DND-41 (cell line): ENCODE measurements around the gene C1orf198.

Experiments
- ATAC-seq: fragments of 200-7000 bp; cut with Tn5 transposase; 3 replicates; pipeline ENCODE4 v1.9.1; 2021; ENCODE audit warnings: low read depth; ENCODE audit not compliant: insufficient read depth
- DNase-seq: peaks from one replicate; pipeline ENCODE4 v3.0.0-alpha.2; 2020
- H2AFZ ChIP-seq: 2 replicates; pipeline ENCODE4 v1.6.0; 2012; ENCODE audit warnings: low read depth, low read length
- H3K27ac ChIP-seq: 2 replicates; pipeline ENCODE4 v1.5.1; 2012; ENCODE audit warnings: low read length, inconsistent platforms
- H3K27me3 ChIP-seq: fragments of 200-600 bp; sonication (generic); 2 replicates; pipeline ENCODE4 v1.6.0; 2012; ENCODE audit warnings: low read length, mild to moderate bottlenecking, inconsistent platforms; ENCODE audit not compliant: insufficient read depth, poor library complexity
- H3K36me3 ChIP-seq: 2 replicates; pipeline ENCODE4 v1.5.1; 2012; ENCODE audit warnings: low read length, inconsistent platforms; ENCODE audit not compliant: insufficient read depth
- H3K4me1 ChIP-seq: 2 replicates; pipeline ENCODE4 v1.5.1; 2012; ENCODE audit warnings: mild to moderate bottlenecking, low read length; ENCODE audit not compliant: insufficient read depth
- H3K4me2 ChIP-seq: 2 replicates; pipeline ENCODE4 v1.6.0; 2012; ENCODE audit warnings: mild to moderate bottlenecking, moderate library complexity, low read length, inconsistent platforms; ENCODE audit not compliant: insufficient read depth
- H3K4me3 ChIP-seq, 2 experiments: fragments of 200-600 bp in 1 of 2; shearing (Covaris generic) in 1 of 2; 2 replicates each; pipeline ENCODE4 v1.5.1; 2012 to 2016; ENCODE audit warnings: inconsistent platforms in 2 of 2, low read length in 2 of 2, mild to moderate bottlenecking in 2 of 2, low read depth in 1 of 2, moderate library complexity in 1 of 2
- H3K79me2 ChIP-seq: 2 replicates; pipeline ENCODE4 v1.6.0; 2012; ENCODE audit warnings: low read length, inconsistent platforms; ENCODE audit not compliant: insufficient read depth
- H3K9ac ChIP-seq: 2 replicates; pipeline ENCODE4 v1.6.0; 2012; ENCODE audit warnings: low read depth, mild to moderate bottlenecking, inconsistent platforms, low read length, moderate library complexity
- H3K9me3 ChIP-seq: 2 replicates; pipeline ENCODE4 v1.5.1; 2012; ENCODE audit warnings: low read length, moderate library complexity, mild to moderate bottlenecking, inconsistent platforms; ENCODE audit not compliant: insufficient read depth, severe bottlenecking
- H4K20me1 ChIP-seq: 2 replicates; pipeline ENCODE4 v1.6.0; 2012; ENCODE audit warnings: low read length; ENCODE audit not compliant: insufficient read depth
- EZH2 ChIP-seq: IDR thresholded peaks from 3 replicates; pipeline ENCODE4 v1.6.1; 2012; ENCODE audit warnings: borderline replicate concordance, low read depth, mild to moderate bottlenecking, moderate library complexity, low read length, inconsistent platforms; ENCODE audit not compliant: severe bottlenecking
- TF ChIP-seq, protein P1 (sequence below): IDR thresholded peaks from 2 replicates; pipeline ENCODE4 v1.5.1; 2012; ENCODE audit warnings: borderline replicate concordance, low read length, moderate library complexity, mild to moderate bottlenecking; ENCODE audit not compliant: poor library complexity, severe bottlenecking; ENCODE audit errors: extremely low read depth

C1orf198 gene

DNA sequence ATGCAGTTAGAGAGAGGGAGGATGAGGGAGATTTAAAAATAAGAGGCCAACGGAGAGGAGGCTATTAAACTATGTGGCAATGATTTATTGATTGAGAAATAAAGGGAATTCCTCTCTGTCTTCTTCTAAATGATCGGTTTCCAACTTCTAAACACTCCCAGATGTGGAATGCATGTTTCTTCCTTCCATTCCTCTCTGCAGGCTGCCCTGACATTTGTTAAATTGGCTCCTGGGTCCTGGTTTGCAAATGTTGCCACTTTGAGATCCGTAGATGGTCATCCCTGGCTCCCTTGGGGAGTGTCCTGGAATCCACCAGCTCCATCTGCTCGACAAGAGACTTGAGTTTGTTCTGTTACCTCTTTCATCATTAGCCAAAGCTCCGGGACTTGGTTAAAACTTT lies 10.3 kb upstream of the C1orf198 start:
- no peak overlapping the region for H2AFZ ChIP-seq
- no peak overlapping the region for H3K4me3 ChIP-seq

GRCh38 chr1:230877924-230878590 lies 9.7 kb upstream of the C1orf198 start:
- peaks cover 26% of the 10 kb centered on the region for H3K27me3 ChIP-seq
- H2AFZ ChIP-seq: no peak overlapping the region
- DNase-seq (no peak), ATAC-seq (no peak)
- no peak overlapping the region for H3K4me2 ChIP-seq
- H3K9me3 ChIP-seq: no peaks in the 10 kb centered on the region
- no peak overlapping the region for H3K4me3 ChIP-seq
- no peak overlapping the region for H3K9ac ChIP-seq
- H3K27ac ChIP-seq: no peak overlapping the region
- no peaks in the 10 kb centered on the region for H3K4me1 ChIP-seq
- no peaks in the 10 kb centered on the region for H4K20me1 ChIP-seq
- H3K36me3 ChIP-seq: no peaks in the 10 kb centered on the region
- H3K79me2 ChIP-seq: no peaks in the 10 kb centered on the region
- TF ChIP-seq, protein P1, sequence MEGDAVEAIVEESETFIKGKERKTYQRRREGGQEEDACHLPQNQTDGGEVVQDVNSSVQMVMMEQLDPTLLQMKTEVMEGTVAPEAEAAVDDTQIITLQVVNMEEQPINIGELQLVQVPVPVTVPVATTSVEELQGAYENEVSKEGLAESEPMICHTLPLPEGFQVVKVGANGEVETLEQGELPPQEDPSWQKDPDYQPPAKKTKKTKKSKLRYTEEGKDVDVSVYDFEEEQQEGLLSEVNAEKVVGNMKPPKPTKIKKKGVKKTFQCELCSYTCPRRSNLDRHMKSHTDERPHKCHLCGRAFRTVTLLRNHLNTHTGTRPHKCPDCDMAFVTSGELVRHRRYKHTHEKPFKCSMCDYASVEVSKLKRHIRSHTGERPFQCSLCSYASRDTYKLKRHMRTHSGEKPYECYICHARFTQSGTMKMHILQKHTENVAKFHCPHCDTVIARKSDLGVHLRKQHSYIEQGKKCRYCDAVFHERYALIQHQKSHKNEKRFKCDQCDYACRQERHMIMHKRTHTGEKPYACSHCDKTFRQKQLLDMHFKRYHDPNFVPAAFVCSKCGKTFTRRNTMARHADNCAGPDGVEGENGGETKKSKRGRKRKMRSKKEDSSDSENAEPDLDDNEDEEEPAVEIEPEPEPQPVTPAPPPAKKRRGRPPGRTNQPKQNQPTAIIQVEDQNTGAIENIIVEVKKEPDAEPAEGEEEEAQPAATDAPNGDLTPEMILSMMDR: no peak
- no peak for TF ChIP-seq EZH2

More for the DNA sequence above, 10.3 kb upstream of the C1orf198 start:
- DNase-seq (no peak), ATAC-seq (no peak)
- Histone ChIP-seq H3K79me2 (no peaks in the 10 kb centered on the region), H3K4me1 (no peaks in the 10 kb centered on the region), H3K4me2 (no peak overlapping the region), H3K27me3 (peaks cover 26% of the 10 kb centered on the region), H3K9me3 (no peaks in the 10 kb centered on the region), H4K20me1 (no peaks in the 10 kb centered on the region), H3K27ac (no peak overlapping the region), H3K36me3 (no peaks in the 10 kb centered on the region), H3K9ac (no peak overlapping the region)
- TF ChIP-seq, protein P1: no peak
- no peak for TF ChIP-seq EZH2

DNA sequence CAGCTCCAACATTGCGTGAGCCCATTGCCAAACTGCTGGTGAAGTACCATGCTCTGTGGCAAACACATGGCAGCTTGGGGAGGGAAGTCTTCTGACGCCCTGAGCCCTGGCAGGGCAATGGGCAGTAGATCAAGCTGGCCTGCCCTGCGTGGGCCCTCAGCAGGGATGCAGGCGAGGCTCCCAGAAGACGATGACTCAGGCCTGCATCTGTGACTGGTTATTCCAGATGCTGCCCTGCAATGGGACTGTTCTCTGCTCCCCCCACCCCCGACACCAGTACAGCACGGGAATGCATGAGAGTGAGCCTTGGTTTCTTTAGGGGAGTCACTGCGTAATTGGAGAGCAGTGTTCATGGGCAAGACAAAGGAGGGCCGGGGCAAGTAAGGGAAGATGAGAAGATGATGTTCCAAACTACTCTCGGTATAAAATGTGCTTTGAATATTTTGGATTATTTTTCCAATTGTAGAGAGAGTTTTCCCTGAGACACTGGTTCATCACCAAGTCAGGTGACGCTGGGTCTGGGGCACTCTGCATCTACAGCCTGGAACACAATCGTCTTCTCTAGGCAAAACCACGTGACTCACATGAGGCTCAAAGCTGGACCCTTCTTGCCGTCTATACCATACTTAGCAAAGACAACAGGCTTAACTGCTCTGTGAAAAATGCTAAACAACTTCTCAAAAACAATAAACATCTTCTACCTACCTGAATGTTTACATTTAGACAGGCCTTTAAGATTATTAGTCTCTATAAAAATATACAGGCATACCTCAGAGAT lies 9.0 kb upstream of the C1orf198 start:
- DNase-seq: no peak
- no peaks in the 10 kb centered on the region for H3K4me1 ChIP-seq
- no peak for TF ChIP-seq EZH2
- TF ChIP-seq, protein P1: no peak
- H3K9ac ChIP-seq: no peak overlapping the region
- no peak for ATAC-seq
- no peaks in the 10 kb centered on the region for H4K20me1 ChIP-seq
- no peak overlapping the region for H3K27ac ChIP-seq
- H3K9me3 ChIP-seq: no peaks in the 10 kb centered on the region
- no peak overlapping the region for H3K4me2 ChIP-seq
- peaks cover 26% of the 10 kb centered on the region for H3K27me3 ChIP-seq
- no peaks in the 10 kb centered on the region for H3K79me2 ChIP-seq
- H2AFZ ChIP-seq: no peak overlapping the region
- no peaks in the 10 kb centered on the region for H3K36me3 ChIP-seq
- H3K4me3 ChIP-seq: no peak overlapping the region
